ENCODE measurements around the gene FBXO15.

Gene FBXO15

GRCh38 chr18:74113711-74114110 lies 33.9 kb downstream of the FBXO15 start:
- no peak for DNase-seq (ENCODE audit: low read depth)

DNA sequence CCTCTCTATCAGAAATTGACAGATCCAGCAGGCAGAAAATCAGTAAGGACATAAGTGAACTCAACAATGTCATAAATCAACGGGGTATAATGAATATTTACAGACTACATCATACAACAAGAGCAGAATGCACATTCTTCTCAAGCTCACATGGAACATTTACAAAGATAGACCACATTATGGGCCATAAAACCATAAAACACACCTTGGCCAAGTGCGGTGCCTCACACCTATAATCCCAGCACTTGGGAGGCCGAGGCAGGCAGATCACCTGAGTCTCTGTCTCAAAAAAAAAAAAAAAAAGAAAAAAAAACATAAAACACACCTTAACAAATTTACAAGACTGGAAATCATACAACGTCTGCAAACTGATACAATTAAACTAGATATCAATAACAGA lies 36.7 kb downstream of the FBXO15 start:
- no peak for DNase-seq (ENCODE audit: low read depth)

GRCh38 chr18:74110149-74110548 lies 37.5 kb downstream of the FBXO15 start:
- no peak for DNase-seq (ENCODE audit: low read depth)

DNA sequence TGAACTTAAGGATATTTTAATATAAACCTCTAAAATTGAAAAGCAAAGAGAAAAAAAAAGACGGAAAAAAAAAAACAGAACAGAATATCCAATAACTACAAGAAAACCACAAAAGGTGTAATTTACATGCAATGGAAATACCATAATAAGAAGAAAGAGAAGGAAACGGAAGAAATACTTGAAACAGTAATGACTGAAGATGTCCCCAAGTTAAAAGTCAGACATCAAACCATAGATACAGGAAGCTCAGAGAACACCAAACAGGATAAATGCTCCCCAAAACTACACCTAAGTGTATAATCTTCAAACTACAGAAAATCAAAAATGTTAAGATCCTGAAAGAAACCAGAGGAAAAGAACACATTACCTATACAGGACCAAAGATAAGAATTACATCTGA lies 39.2 kb downstream of the FBXO15 start:
- DNase-seq (ENCODE audit: low read depth): no peak

- no peak for DNase-seq (ENCODE audit: low read depth)
These were observed 49.8 kb downstream of the FBXO15 start for GRCh38 chr18:74097803-74098202.

- DNase-seq (ENCODE audit: low read depth): no peak
These were observed 54.7 kb downstream of the FBXO15 start for GRCh38 chr18:74092922-74093321.

DNA sequence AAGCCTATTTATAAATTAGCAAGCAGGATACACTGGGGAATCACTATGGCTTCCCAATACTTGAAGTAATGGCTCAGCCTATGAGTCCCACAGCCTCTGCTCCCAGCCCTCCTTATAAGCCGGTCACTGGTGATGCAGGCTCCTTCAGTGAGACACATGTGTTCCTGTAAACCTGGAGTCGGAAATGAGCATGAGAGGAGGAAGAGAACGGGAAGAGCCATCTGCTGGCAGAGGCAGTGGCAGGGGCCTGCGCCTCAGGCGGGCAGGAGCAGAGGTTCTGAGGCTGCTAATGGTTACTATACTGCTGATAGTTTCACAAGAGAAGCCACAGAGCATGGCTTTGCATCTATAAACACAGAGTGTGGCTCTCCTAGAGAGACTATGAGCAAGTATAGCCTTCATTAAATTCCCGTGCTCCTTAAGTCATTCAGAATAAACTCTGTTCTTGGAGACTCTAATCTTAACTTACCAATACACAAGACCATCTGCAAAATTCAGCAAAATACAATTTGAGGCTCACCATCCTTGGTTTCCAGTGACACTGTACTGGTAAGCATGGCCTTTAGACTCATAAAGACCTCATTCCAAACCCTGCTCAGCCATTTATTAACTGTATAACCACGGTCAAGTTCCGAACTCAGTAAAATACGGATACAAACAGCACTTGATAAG lies 63.3 kb downstream of the FBXO15 start:
- DNase-seq (ENCODE audit: low read depth): no peak

- DNase-seq (ENCODE audit: low read depth): no peak
These were observed 64.1 kb downstream of the FBXO15 start for GRCh38 chr18:74083557-74083952.

DNA sequence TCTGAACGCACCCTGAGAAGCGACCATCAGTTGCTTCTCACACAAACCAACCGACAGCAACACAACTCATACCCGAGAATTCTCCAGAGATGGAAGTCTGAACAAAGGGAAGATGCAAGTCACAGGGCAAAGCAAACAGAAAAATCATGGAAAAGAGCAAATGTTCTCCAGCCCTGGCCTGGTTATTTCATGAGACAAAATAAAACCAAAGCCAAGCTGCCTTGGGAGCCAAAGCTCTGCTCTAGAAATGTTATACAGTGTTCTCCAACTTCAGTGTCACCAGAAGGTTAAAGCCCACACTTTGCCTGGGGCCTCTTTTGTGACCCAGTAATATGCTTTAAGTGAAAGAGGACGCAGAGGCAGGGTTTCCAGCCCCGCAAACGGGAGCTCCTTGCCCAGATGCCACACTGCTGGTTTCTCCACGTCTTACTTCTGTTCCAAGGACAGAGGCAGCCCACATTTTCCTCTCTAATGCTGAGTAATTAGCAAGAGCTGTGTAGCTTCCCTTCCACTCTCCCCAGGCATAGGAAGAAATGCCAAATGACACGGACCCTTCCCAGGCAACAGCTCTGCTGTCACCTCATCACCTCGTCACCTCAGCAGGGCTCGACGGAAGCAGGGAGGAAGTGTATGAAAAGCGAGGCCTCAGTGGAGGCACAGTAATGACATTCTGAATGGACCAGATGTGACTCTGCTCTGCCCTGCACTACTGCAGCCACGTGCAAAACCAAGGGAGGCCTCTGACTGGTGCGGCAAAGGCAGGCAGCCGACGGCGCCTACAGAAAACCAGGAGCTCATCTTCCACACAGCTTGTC lies 64.7 kb downstream of the FBXO15 start:
- no peak for DNase-seq (ENCODE audit: low read depth)

- peak; percentile 42 for DNase-seq (ENCODE audit: low read depth)
These were observed 65.5 kb downstream of the FBXO15 start for GRCh38 chr18:74081966-74082741.

DNA sequence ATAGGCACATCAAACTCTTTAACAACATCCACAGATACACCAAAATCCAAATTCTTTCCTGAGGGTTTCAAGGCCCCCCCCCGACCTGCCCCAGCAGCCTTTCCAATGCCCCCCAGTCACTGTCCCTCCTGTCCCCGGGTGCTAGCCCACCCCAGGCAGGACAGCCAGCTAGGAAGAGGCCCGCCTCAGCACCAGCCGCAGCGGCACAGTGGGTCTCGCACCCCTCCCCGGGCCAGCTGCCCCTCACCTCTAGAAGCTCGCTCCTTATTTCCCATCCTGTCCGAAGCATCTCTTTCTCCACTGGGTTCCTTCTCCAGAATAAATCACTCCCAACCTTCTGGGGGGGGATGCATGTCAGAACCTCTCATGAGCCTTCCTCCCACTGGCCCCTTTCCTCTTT lies 69.4 kb downstream of the FBXO15 start:
- DNase-seq (ENCODE audit: low read depth): no peak

- DNase-seq (ENCODE audit: low read depth): no peak
These were observed 72.7 kb downstream of the FBXO15 start for GRCh38 chr18:74074668-74075564.

DNA sequence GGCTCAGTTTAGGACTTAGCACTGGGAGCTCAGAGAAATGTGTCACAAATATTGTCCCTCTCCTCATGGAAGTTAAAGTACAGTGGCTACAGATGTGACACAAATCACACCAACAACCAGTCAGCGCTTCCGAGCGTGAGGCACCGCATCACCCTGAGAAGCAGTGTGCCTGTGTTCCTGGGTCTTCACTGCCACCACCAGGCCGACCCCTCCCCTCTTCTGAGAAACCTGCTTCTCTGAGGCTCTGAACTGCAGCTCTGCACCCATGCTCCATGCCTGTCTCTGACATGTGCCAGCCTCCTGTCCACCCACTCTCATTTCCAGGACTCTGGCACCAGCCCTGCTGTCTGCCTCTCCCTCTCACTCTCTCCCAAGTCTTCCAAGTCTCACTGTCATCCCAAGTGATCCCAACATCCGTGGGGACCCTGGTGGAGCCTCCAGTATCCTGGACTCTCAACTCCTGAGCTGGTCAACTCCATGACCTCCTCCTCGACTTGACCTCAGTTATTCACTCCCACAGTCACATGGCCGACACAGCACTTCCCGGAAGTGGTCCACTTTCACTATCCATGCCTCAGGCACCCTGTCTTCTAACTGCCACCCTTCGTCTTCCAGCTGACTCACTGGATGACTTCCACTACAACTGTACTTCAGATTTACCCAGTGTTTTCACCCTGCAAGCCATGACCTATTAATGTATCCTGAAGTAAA lies 73.5 kb downstream of the FBXO15 start:
- no peak for DNase-seq (ENCODE audit: low read depth)

DNA sequence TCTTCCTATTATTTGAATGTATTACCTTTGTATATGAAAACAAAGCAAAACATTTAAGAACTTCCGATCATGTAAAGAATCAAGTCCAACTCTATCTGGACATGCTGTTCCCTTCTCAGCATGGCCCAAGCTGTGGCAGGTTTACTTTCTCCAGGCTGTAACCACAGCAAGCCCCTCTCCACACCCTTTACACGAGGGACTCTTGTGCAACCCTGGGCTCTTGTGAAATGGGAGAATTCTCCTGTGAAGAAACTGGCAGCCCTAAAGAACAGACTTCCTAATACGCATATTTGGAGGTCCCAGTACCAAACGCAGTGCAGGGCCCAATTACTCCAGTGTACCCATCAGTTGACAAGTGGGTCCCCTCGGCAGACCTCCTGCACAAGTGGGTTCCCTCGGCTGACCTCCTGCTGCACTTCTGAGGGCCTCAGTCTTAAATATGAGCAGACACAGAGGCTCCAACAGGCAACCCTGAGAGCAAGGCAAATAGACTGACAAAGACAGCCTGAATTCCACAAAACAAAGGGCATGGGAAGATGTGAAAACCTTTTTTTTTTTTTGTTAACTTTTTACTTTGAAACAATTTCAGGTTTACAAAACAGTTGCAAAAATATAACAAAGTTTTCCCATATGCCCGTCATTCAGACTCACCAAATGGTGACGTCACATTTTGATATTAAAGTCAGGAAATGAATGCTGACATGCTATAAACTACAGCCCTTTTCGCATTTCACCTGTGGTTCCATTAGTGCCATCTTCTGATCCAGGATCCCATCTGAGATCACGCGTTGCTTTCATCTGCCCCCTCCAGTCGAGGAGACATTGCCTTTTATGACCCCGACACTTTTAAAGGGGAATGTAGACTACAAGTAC lies 78.2 kb downstream of the FBXO15 start:
- DNase-seq (ENCODE audit: low read depth): no peak

GRCh38 chr18:74068296-74068695 lies 79.3 kb downstream of the FBXO15 start:
- DNase-seq (ENCODE audit: low read depth): no peak

GRCh38 chr18:74066018-74066417 lies 81.6 kb downstream of the FBXO15 start:
- no peak for DNase-seq (ENCODE audit: low read depth)

DNA sequence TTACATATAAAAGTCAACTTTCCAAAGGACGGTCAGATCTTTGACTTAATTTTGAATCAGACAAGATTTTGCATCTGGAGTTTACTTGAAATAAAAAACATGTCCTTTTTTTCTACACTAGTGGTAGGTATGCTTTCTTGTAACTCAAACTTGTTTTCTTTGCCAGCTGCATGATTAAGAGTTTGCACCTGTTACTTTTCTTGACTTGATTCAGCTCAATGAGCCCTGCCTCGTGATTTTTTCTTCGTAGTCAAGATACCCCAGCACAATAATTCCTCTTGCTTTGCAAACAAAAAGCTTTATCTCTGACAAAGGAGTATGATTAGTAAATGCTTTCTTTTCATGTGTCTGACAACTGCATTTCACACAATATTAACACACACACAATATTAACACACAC lies 82.3 kb downstream of the FBXO15 start:
- no peak for DNase-seq (ENCODE audit: low read depth)

GRCh38 chr18:74064510-74064909 lies 83.1 kb downstream of the FBXO15 start:
- no peak for DNase-seq (ENCODE audit: low read depth)

- DNase-seq (ENCODE audit: low read depth): no peak
These were observed 84.1 kb downstream of the FBXO15 start for GRCh38 chr18:74063557-74063956.

GRCh38 chr18:74063023-74063422 lies 84.6 kb downstream of the FBXO15 start:
- no peak for DNase-seq (ENCODE audit: low read depth)

All from stimulated activated CD8-positive, alpha-beta memory T cell treated with anti-CD3 and anti-CD28 coated beads, Interleukin-4, amount 100 ng/mL, for 24 hours (primary cell).